HepG2 (cell line): ENCODE results near the gene SLC38A3. TPM values are rescaled to one million over a fixed set of nuclear protein-coding genes. Genes with fewer than 3 reads are reported as not detected.

Experiments used
- DPF2 ChIP-seq: sonication (generic); formaldehyde crosslinking; IDR thresholded peaks from 2 replicates; pipeline ENCODE4 v1.4.0; 2020; ENCODE audit warnings: mild to moderate bottlenecking, low read depth, missing genetic modification reagents, borderline replicate concordance
- HDAC2 ChIP-seq: sonication (generic); formaldehyde crosslinking; IDR thresholded peaks from 2 replicates; pipeline ENCODE4 v1.4.0; 2020; ENCODE audit warnings: missing genetic modification reagents
- MYNN ChIP-seq: sonication (generic); formaldehyde crosslinking; IDR thresholded peaks from 2 replicates; pipeline ENCODE4 v1.4.0; 2020; ENCODE audit warnings: mild to moderate bottlenecking, low read depth, missing genetic modification reagents
- NFKBIZ ChIP-seq: IDR thresholded peaks from 2 replicates; pipeline ENCODE4 v1.6.1; 2018; ENCODE audit warnings: missing genetic modification reagents, missing compliant biosample characterization
- SNRNP70 ChIP-seq: fragments of 200-400 bp; formaldehyde crosslinking; IDR thresholded peaks from 2 replicates; pipeline ENCODE4 v1.6.1; 2017; ENCODE audit warnings: mild to moderate bottlenecking, low read depth, low read length, moderate library complexity
- SOX6 ChIP-seq, 2 experiments: fragments of 450-650 bp in 1 of 2; sonication (generic) in 1 of 2; formaldehyde crosslinking in 1 of 2; IDR thresholded peaks; 2 replicates each; pipeline versions ENCODE4 v1.4.0 to v1.6.1; 2017 to 2020; ENCODE audit warnings: antibody characterized with exemption in 1 of 2, mild to moderate bottlenecking in 1 of 2, missing genetic modification reagents in 1 of 2
- ZNF83 ChIP-seq: sonication (generic); formaldehyde crosslinking; IDR thresholded peaks from 2 replicates; pipeline ENCODE4 v1.4.0; 2020; ENCODE audit warnings: missing genetic modification reagents, mild to moderate bottlenecking, borderline replicate concordance
- ZSCAN30 ChIP-seq: sonication (generic); formaldehyde crosslinking; IDR thresholded peaks from 2 replicates; pipeline ENCODE4 v1.5.0; 2020; ENCODE audit warnings: mild to moderate bottlenecking, missing genetic modification reagents
- polyA plus RNA-seq, 8 experiments: library from polyadenylated mRNA; depleted of rRNA in 3 of 8; stranded (reverse) in 7 of 8; unstranded in 1 of 8; fragments of >200 nt; fragmentation: Illumina TruSeq in 4 of 8; extraction: Trizol in 4 of 8; gene quantifications; 2 replicates each; pipeline versions ENCODE4 v1.2.1 to v1.2.3, GENCODE V29; 2011 to 2016; ENCODE audit warnings: low read depth in 4 of 8, missing spikeins in 1 of 8, mixed read lengths in 1 of 8; ENCODE audit not compliant: insufficient read depth in 1 of 8
- total RNA-seq, 5 experiments: library from RNA; depleted of rRNA; stranded (reverse); fragments of >200 nt; fragmentation: Illumina TruSeq; extraction: Trizol; gene quantifications; 2 replicates each; pipeline ENCODE4 v1.2.3, GENCODE V29; 2016; ENCODE audit warnings: low read depth in 1 of 5
- TF ChIP-seq, protein P1 (sequence below): sonication (generic); formaldehyde crosslinking; IDR thresholded peaks from 2 replicates; pipeline ENCODE4 v1.4.0; 2020; ENCODE audit warnings: missing genetic modification reagents, mild to moderate bottlenecking, borderline replicate concordance
- TF ChIP-seq, protein P2 (sequence below), 2 experiments: fragments of 450-650 bp in 1 of 2; sonication (generic) in 1 of 2; formaldehyde crosslinking in 1 of 2; IDR thresholded peaks; 2 replicates each; pipeline versions ENCODE4 v1.6.1 to v1.8.0; 2016 to 2022; ENCODE audit warnings: antibody characterized with exemption in 1 of 2, mild to moderate bottlenecking in 1 of 2, missing genetic modification reagents in 1 of 2
- TF ChIP-seq, protein P3 (sequence below): sonication (generic); formaldehyde crosslinking; IDR thresholded peaks from 2 replicates; pipeline ENCODE4 v1.5.0; 2020; ENCODE audit warnings: missing genetic modification reagents

Gene SLC38A3
- total and polyA plus RNA-seq, 2 of the 13 experiments (the other 11 are each of a cell fraction or from before 2014, with no cell fraction given): 29.8 to 164 TPM

DNA sequence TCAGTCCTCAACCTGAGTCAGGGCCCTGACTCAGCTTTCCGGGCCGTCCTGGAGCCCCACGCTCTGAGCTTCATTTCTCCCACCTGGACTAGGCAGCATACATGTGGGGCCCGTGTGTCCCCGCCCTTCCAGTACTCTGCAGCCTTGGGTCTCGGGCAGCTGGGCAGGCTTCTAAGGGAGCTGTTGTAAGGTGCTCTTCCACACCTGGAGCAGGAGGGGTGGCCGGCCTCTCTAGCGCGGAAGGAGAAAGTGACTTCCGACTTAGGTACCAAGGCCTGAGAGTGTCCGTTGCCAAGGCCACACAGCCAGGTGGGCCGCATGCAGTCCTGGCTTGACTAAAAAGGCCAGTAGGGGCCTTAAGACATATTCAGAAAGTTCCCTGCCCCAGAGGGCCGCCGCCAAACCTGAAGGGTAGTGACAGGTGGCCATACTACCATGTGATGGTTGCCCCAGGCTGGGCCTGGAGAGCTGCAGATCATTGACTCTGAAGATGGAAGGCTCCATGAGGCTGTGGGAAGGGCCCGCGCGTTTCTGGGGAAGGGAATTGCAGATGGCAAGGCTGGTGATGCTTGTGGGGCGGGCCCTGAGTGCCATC is 54.5 kb downstream of the SLC38A3 start (continued):
- TF ChIP-seq, protein P1, sequence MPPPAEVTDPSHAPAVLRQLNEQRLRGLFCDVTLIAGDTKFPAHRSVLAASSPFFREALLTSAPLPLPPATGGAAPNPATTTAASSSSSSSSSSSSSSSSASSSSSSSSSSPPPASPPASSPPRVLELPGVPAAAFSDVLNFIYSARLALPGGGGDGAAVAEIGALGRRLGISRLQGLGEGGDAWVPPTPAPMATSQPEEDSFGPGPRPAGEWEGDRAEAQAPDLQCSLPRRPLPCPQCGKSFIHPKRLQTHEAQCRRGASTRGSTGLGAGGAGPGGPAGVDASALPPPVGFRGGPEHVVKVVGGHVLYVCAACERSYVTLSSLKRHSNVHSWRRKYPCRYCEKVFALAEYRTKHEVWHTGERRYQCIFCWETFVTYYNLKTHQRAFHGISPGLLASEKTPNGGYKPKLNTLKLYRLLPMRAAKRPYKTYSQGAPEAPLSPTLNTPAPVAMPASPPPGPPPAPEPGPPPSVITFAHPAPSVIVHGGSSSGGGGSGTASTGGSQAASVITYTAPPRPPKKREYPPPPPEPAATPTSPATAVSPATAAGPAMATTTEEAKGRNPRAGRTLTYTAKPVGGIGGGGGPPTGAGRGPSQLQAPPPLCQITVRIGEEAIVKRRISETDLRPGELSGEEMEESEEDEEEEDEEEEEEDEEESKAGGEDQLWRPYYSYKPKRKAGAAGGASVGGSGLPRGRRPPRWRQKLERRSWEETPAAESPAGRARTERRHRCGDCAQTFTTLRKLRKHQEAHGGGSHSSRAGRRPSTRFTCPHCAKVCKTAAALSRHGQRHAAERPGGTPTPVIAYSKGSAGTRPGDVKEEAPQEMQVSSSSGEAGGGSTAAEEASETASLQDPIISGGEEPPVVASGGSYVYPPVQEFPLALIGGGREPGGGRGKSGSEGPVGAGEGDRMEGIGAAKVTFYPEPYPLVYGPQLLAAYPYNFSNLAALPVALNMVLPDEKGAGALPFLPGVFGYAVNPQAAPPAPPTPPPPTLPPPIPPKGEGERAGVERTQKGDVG (CRISPR knock-in tag): 0 out of 2 replicates have a peak, but pooled peaks have one; percentile 15
- TF ChIP-seq SOX6 (IDR thresholded peaks at IDR 0.05): no peak
- no peak for TF ChIP-seq SOX6 (CRISPR knock-in tag; IDR thresholded peaks at IDR 0.05)
- TF ChIP-seq, protein P2, sequence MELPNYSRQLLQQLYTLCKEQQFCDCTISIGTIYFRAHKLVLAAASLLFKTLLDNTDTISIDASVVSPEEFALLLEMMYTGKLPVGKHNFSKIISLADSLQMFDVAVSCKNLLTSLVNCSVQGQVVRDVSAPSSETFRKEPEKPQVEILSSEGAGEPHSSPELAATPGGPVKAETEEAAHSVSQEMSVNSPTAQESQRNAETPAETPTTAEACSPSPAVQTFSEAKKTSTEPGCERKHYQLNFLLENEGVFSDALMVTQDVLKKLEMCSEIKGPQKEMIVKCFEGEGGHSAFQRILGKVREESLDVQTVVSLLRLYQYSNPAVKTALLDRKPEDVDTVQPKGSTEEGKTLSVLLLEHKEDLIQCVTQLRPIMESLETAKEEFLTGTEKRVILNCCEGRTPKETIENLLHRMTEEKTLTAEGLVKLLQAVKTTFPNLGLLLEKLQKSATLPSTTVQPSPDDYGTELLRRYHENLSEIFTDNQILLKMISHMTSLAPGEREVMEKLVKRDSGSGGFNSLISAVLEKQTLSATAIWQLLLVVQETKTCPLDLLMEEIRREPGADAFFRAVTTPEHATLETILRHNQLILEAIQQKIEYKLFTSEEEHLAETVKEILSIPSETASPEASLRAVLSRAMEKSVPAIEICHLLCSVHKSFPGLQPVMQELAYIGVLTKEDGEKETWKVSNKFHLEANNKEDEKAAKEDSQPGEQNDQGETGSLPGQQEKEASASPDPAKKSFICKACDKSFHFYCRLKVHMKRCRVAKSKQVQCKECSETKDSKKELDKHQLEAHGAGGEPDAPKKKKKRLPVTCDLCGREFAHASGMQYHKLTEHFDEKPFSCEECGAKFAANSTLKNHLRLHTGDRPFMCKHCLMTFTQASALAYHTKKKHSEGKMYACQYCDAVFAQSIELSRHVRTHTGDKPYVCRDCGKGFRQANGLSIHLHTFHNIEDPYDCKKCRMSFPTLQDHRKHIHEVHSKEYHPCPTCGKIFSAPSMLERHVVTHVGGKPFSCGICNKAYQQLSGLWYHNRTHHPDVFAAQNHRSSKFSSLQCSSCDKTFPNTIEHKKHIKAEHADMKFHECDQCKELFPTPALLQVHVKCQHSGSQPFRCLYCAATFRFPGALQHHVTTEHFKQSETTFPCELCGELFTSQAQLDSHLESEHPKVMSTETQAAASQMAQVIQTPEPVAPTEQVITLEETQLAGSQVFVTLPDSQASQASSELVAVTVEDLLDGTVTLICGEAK (IDR thresholded peaks at IDR 0.05): no peak
- TF ChIP-seq, protein P2 (CRISPR knock-in tag; IDR thresholded peaks at IDR 0.05): 0 out of 2 replicates have a peak, but pooled peaks have one; percentile 16
- TF ChIP-seq NFKBIZ: 0 out of 2 replicates have a peak, but pooled peaks have one; percentile 0
- no peak for TF ChIP-seq SNRNP70
- TF ChIP-seq ZSCAN30 (CRISPR knock-in tag): no peak
- TF ChIP-seq ZNF83 (CRISPR knock-in tag): 0 out of 2 replicates have a peak, but pooled peaks have one; percentile 33
- TF ChIP-seq MYNN (CRISPR knock-in tag): no peak
- no peak for TF ChIP-seq HDAC2
- no peak for TF ChIP-seq DPF2
- TF ChIP-seq, protein P3, sequence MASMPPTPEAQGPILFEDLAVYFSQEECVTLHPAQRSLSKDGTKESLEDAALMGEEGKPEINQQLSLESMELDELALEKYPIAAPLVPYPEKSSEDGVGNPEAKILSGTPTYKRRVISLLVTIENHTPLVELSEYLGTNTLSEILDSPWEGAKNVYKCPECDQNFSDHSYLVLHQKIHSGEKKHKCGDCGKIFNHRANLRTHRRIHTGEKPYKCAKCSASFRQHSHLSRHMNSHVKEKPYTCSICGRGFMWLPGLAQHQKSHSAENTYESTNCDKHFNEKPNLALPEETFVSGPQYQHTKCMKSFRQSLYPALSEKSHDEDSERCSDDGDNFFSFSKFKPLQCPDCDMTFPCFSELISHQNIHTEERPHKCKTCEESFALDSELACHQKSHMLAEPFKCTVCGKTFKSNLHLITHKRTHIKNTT (CRISPR knock-in tag): no peak
